ENCODE data around the gene MYO1G. TPM values are rescaled to one million over a fixed set of nuclear protein-coding genes. Genes with fewer than 3 reads are reported as not detected.

MYO1G gene
- total RNA-seq, 1 donor from 2014 or later = 0.26 TPM

DNA sequence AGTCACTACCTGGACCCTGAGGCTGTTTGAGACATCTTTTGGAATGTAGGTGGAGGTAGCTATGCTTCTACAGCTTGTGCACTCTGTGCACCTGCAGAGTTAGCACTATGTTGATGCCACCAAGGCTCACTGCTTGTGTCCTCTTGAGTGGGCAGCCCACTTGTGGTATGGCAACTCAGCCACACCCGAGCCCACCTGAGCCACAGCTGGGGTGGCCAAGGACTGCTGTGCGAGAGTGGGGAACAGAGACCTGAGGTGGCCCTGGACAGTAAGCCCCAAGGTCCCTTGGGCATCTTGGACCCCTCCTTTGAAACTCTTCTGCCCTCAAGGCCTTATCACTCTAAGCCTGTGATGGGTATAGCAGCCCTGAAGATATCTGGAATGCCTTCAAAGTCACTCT lies 25.7 kb downstream of the MYO1G start:
- Histone ChIP-seq H3K36me3 (ENCODE audit: control insufficient read depth, insufficient read depth, low read length) (no peaks in the 10 kb centered on the region), H3K27me3 (ENCODE audit: control insufficient read depth, insufficient read depth, low read length) (no peaks in the 10 kb centered on the region), H3K4me3 (ENCODE audit: low read depth, low read length) (no peak overlapping the region)
- TF ChIP-seq, protein P1, sequence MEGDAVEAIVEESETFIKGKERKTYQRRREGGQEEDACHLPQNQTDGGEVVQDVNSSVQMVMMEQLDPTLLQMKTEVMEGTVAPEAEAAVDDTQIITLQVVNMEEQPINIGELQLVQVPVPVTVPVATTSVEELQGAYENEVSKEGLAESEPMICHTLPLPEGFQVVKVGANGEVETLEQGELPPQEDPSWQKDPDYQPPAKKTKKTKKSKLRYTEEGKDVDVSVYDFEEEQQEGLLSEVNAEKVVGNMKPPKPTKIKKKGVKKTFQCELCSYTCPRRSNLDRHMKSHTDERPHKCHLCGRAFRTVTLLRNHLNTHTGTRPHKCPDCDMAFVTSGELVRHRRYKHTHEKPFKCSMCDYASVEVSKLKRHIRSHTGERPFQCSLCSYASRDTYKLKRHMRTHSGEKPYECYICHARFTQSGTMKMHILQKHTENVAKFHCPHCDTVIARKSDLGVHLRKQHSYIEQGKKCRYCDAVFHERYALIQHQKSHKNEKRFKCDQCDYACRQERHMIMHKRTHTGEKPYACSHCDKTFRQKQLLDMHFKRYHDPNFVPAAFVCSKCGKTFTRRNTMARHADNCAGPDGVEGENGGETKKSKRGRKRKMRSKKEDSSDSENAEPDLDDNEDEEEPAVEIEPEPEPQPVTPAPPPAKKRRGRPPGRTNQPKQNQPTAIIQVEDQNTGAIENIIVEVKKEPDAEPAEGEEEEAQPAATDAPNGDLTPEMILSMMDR (IDR thresholded peaks at IDR 0.05; ENCODE audit: insufficient read depth, low read length, severe bottlenecking) = no peak
- FAIRE-seq (no peak), DNase-seq (ENCODE audit: low read depth) (no peak)

GRCh38 chr7:44949303-44949702 lies 29.5 kb downstream of the MYO1G start:
- DNase-seq (ENCODE audit: low read depth) = no peak
- FAIRE-seq = no peak
- TF ChIP-seq, protein P1 (IDR thresholded peaks at IDR 0.05; ENCODE audit: insufficient read depth, low read length, severe bottlenecking) = no peak
- Histone ChIP-seq H3K27me3 (ENCODE audit: control insufficient read depth, insufficient read depth, low read length) (no peaks in the 10 kb centered on the region), H3K36me3 (ENCODE audit: control insufficient read depth, insufficient read depth, low read length) (no peaks in the 10 kb centered on the region), H3K4me3 (ENCODE audit: low read depth, low read length) (no peak overlapping the region)

DNA sequence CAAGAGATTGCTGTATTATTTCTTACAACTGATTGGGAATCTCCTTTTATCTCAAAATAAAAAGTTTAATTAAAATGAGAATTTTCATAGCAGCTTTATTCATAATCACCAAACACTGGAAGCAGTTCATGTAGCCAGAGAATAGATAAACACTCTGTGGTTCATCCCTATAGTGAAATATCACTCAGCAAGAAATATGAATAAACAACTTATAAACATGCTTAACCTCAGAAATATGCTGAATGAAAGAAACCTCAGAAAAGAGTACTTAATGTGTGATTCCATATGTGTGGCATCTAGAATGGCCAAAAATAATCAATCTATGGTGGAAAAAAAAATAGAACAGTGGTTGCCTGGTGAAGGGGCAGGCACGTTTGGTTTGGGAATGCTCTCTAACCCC lies 33.3 kb downstream of the MYO1G start:
- no peak for DNase-seq (ENCODE audit: low read depth)
- FAIRE-seq = no peak
- TF ChIP-seq, protein P1 (IDR thresholded peaks at IDR 0.05; ENCODE audit: insufficient read depth, low read length, severe bottlenecking) = no peak
- H3K36me3 ChIP-seq (ENCODE audit: control insufficient read depth, insufficient read depth, low read length) = no peaks in the 10 kb centered on the region
- H3K27me3 ChIP-seq (ENCODE audit: control insufficient read depth, insufficient read depth, low read length) = no peaks in the 10 kb centered on the region
- H3K4me3 ChIP-seq (ENCODE audit: low read depth, low read length) = no peak overlapping the region

- no peaks in the 10 kb centered on the region for H3K36me3 ChIP-seq (ENCODE audit: control insufficient read depth, insufficient read depth, low read length)
- no peaks in the 10 kb centered on the region for H3K27me3 ChIP-seq (ENCODE audit: control insufficient read depth, insufficient read depth, low read length)
- no peak overlapping the region for H3K4me3 ChIP-seq (ENCODE audit: low read depth, low read length)
- FAIRE-seq (no peak), DNase-seq (ENCODE audit: low read depth) (no peak)
- TF ChIP-seq, protein P1 (IDR thresholded peaks at IDR 0.05; ENCODE audit: insufficient read depth, low read length, severe bottlenecking) = no peak
Observed at GRCh38 chr7:44944821-44945220, 34.0 kb downstream of the MYO1G start.

DNA sequence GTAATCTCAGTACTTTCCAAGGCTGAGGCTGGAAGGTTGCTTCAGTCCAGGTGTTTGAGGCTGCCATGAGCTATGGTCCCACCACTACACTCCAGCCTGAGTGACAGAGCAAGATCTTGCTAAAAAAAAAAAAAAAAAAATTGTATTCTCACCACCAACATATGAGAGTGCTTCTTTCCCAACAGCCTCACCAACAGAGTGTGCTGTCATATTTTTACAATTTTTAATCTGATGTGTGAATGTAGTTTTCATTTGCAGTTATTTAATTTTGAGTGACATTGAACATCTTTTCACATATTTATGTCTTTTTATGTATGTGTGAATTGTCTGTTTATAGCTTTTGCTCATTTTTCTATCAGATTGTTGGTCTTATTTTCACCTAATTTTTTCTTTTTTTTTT lies 35.2 kb downstream of the MYO1G start:
- DNase-seq (ENCODE audit: low read depth) (no peak), FAIRE-seq (no peak)
- TF ChIP-seq, protein P1 (IDR thresholded peaks at IDR 0.05; ENCODE audit: insufficient read depth, low read length, severe bottlenecking) = no peak
- no peaks in the 10 kb centered on the region for H3K36me3 ChIP-seq (ENCODE audit: control insufficient read depth, insufficient read depth, low read length)
- no peak overlapping the region for H3K4me3 ChIP-seq (ENCODE audit: low read depth, low read length)
- H3K27me3 ChIP-seq (ENCODE audit: control insufficient read depth, insufficient read depth, low read length) = no peaks in the 10 kb centered on the region

DNA sequence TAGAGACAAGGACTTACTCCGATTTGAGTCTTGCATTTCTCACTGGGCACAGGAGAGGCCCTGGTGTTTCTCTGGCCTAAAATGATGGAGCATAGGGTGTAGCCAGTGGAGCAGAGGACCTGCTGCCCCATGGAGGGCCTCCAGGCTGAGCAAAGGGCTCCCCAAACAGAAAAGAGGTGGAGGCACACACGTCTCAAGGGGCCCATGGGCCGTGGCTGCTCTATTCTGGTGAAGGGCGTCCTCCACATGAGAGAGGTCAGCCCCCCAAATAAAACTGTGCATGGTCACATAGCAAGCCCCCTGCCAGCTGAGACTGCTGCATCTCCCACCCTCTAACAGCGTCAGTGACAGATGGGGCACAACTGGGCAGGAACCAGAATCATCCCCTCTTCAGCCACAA lies 41.4 kb downstream of the MYO1G start:
- Histone ChIP-seq H3K27me3 (ENCODE audit: control insufficient read depth, insufficient read depth, low read length) (peaks cover 3% of the 10 kb centered on the region), H3K4me3 (ENCODE audit: low read depth, low read length) (no peak overlapping the region), H3K36me3 (ENCODE audit: control insufficient read depth, insufficient read depth, low read length) (no peaks in the 10 kb centered on the region)
- DNase-seq (ENCODE audit: low read depth) = no peak
- no peak for FAIRE-seq
- TF ChIP-seq, protein P1 (IDR thresholded peaks at IDR 0.05; ENCODE audit: insufficient read depth, low read length, severe bottlenecking) = no peak
